Measurements from ENCODE around the gene LRRC25.
"Not testable (repeated sequence)": the region's sequence is repeated elsewhere in the genome, so short reads cannot be mapped to it uniquely, and the experiment has no call there.

The LRRC25 gene

GRCh38 chr19:18361646-18362045 lies 35.8 kb downstream of the LRRC25 start:
- Histone ChIP-seq H3K36me3 (ENCODE audit: insufficient read depth, low read length) (peaks cover 9% of the 10 kb centered on the region), H3K4me3 (ENCODE audit: low read length) (no peak overlapping the region), H3K4me1 (ENCODE audit: insufficient read depth, low read length) (peaks cover 18% of the 10 kb centered on the region), H2AFZ (ENCODE audit: low read depth, low read length) (no peak overlapping the region), H3K9me3 (ENCODE audit: low read length) (peaks cover 14% of the 10 kb centered on the region), H3K27me3 (ENCODE audit: insufficient read depth, low read length) (no peaks in the 10 kb centered on the region)

GRCh38 chr19:18357041-18357440 lies 40.4 kb downstream of the LRRC25 start:
- no peak overlapping the region for H3K4me3 ChIP-seq (ENCODE audit: low read length)
- peaks cover 14% of the 10 kb centered on the region for H3K9me3 ChIP-seq (ENCODE audit: low read length)
- no peaks in the 10 kb centered on the region for H3K4me1 ChIP-seq (ENCODE audit: insufficient read depth, low read length)
- peaks cover 9% of the 10 kb centered on the region for H3K36me3 ChIP-seq (ENCODE audit: insufficient read depth, low read length)
- H3K27me3 ChIP-seq (ENCODE audit: insufficient read depth, low read length) = no peaks in the 10 kb centered on the region
- no peak overlapping the region for H2AFZ ChIP-seq (ENCODE audit: low read depth, low read length)

DNA sequence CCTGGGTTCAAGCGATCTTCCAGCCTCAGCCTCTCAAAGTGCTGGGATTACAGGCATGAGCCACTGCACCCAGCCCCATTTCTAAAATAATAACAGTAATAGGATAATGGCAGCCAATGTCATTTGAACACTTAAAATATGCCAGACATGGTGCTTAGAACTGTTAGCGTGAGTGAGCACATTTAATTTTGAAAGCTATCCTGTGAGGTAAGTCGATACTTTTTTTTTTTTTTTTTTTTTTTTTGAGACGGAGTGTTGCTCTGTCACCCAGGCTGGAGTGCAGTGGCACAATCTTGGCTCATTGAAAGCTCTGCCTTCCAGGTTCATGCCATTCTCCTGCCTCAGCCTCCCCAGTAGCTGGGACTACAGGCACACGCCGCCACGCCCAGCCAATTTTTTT lies 42.7 kb downstream of the LRRC25 start:
- not testable (repeated sequence) for H3K4me3 ChIP-seq (ENCODE audit: low read length); H3K27me3 ChIP-seq (ENCODE audit: insufficient read depth, low read length); H3K36me3 ChIP-seq (ENCODE audit: insufficient read depth, low read length); H3K4me1 ChIP-seq (ENCODE audit: insufficient read depth, low read length); H2AFZ ChIP-seq (ENCODE audit: low read depth, low read length)
- peaks cover 14% of the 10 kb centered on the region for H3K9me3 ChIP-seq (ENCODE audit: low read length)

- Histone ChIP-seq H2AFZ (ENCODE audit: low read depth, low read length) (no peak overlapping the region), H3K4me3 (ENCODE audit: low read length) (no peak overlapping the region), H3K36me3 (ENCODE audit: insufficient read depth, low read length) (peaks cover 9% of the 10 kb centered on the region), H3K4me1 (ENCODE audit: insufficient read depth, low read length) (no peaks in the 10 kb centered on the region), H3K9me3 (ENCODE audit: low read length) (peaks cover 14% of the 10 kb centered on the region), H3K27me3 (ENCODE audit: insufficient read depth, low read length) (no peaks in the 10 kb centered on the region)
Observed at GRCh38 chr19:18353378-18354005, 43.9 kb downstream of the LRRC25 start.

- H2AFZ ChIP-seq (ENCODE audit: low read depth, low read length) = no peak overlapping the region
- H3K27me3 ChIP-seq (ENCODE audit: insufficient read depth, low read length) = no peaks in the 10 kb centered on the region
- H3K9me3 ChIP-seq (ENCODE audit: low read length) = no peaks in the 10 kb centered on the region
- no peaks in the 10 kb centered on the region for H3K4me1 ChIP-seq (ENCODE audit: insufficient read depth, low read length)
- H3K4me3 ChIP-seq (ENCODE audit: low read length) = no peak overlapping the region
- H3K36me3 ChIP-seq (ENCODE audit: insufficient read depth, low read length) = no peaks in the 10 kb centered on the region
Observed at GRCh38 chr19:18351544-18351943, 45.9 kb downstream of the LRRC25 start.

GRCh38 chr19:18350490-18350889 lies 46.9 kb downstream of the LRRC25 start:
- H3K36me3 ChIP-seq (ENCODE audit: insufficient read depth, low read length) = no peaks in the 10 kb centered on the region
- no peak overlapping the region for H3K4me3 ChIP-seq (ENCODE audit: low read length)
- H3K9me3 ChIP-seq (ENCODE audit: low read length) = no peaks in the 10 kb centered on the region
- no peaks in the 10 kb centered on the region for H3K4me1 ChIP-seq (ENCODE audit: insufficient read depth, low read length)
- no peaks in the 10 kb centered on the region for H3K27me3 ChIP-seq (ENCODE audit: insufficient read depth, low read length)
- H2AFZ ChIP-seq (ENCODE audit: low read depth, low read length) = no peak overlapping the region

DNA sequence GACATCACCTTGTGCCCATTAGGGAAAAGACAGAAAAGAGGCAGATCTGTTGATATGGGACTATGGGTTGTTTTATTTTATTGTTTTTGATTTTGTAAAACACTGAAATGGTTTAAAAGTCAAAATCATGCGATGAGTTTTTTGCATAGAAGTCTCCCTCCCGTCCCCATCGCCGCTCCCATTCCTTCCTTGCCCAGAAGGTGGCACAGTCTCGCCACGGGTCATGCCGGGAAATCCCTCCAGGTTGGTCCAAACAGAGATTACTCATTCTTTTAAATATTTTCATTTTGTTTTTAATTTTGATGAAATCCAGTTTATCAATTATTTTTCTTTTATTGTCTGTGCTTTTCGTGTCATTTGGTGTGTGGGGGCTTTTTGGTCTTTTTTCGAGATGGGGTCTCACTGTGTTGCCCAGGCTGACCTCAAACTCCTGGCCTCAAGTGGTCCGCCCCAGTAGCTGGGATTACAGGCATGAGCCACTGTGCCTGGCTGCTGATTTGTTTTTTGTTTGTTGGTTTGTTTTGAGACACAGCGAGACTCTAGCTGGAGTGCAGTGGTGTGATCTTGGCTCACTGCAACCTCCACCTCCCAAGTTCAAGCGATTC lies 47.8 kb downstream of the LRRC25 start:
- Histone ChIP-seq H3K4me1 (ENCODE audit: insufficient read depth, low read length) (peaks cover 7% of the 10 kb centered on the region), H2AFZ (ENCODE audit: low read depth, low read length) (no peak overlapping the region), H3K36me3 (ENCODE audit: insufficient read depth, low read length) (no peaks in the 10 kb centered on the region), H3K4me3 (ENCODE audit: low read length) (no peak overlapping the region), H3K27me3 (ENCODE audit: insufficient read depth, low read length) (no peaks in the 10 kb centered on the region), H3K9me3 (ENCODE audit: low read length) (no peaks in the 10 kb centered on the region)

- peaks cover 14% of the 10 kb centered on the region for H3K4me1 ChIP-seq (ENCODE audit: insufficient read depth, low read length)
- H3K36me3 ChIP-seq (ENCODE audit: insufficient read depth, low read length); H3K4me3 ChIP-seq (ENCODE audit: low read length); H3K9me3 ChIP-seq (ENCODE audit: low read length); H3K27me3 ChIP-seq (ENCODE audit: insufficient read depth, low read length); H2AFZ ChIP-seq (ENCODE audit: low read depth, low read length): not testable (repeated sequence)
Observed at GRCh38 chr19:18348818-18349339, 48.5 kb downstream of the LRRC25 start.

GRCh38 chr19:18348171-18348570 lies 49.3 kb downstream of the LRRC25 start:
- H2AFZ ChIP-seq (ENCODE audit: low read depth, low read length) = no peak overlapping the region
- H3K4me1 ChIP-seq (ENCODE audit: insufficient read depth, low read length) = peaks cover 16% of the 10 kb centered on the region
- H3K4me3 ChIP-seq (ENCODE audit: low read length) = no peak overlapping the region
- no peaks in the 10 kb centered on the region for H3K36me3 ChIP-seq (ENCODE audit: insufficient read depth, low read length)
- H3K27me3 ChIP-seq (ENCODE audit: insufficient read depth, low read length) = no peaks in the 10 kb centered on the region
- no peaks in the 10 kb centered on the region for H3K9me3 ChIP-seq (ENCODE audit: low read length)

- no peaks in the 10 kb centered on the region for H3K9me3 ChIP-seq (ENCODE audit: low read length)
- no peak overlapping the region for H2AFZ ChIP-seq (ENCODE audit: low read depth, low read length)
- no peaks in the 10 kb centered on the region for H3K27me3 ChIP-seq (ENCODE audit: insufficient read depth, low read length)
- H3K36me3 ChIP-seq (ENCODE audit: insufficient read depth, low read length) = no peaks in the 10 kb centered on the region
- no peak overlapping the region for H3K4me3 ChIP-seq (ENCODE audit: low read length)
- H3K4me1 ChIP-seq (ENCODE audit: insufficient read depth, low read length) = peaks cover 20% of the 10 kb centered on the region
Observed at GRCh38 chr19:18346091-18346490, 51.3 kb downstream of the LRRC25 start.

DNA sequence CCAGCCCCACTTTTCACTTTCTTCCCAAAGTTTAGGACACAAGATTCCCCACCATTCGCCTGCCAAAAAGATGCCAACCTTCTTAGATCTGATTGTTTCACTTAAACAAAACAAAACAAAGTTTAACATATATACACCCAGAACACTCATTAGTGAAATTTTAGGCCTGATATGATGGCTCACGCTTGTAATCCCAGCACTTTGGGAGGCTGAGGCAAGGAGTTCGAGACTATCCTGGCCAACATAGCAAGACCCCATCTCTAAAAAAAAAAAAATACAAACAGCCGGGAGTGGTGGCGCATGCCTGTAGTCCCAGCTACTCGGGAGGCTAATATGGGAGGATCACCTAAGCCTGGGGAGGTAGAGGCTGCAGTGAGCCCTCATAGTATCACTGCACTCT lies 52.1 kb downstream of the LRRC25 start:
- Histone ChIP-seq H3K9me3 (ENCODE audit: low read length) (no peaks in the 10 kb centered on the region), H2AFZ (ENCODE audit: low read depth, low read length) (no peak overlapping the region), H3K36me3 (ENCODE audit: insufficient read depth, low read length) (no peaks in the 10 kb centered on the region), H3K27me3 (ENCODE audit: insufficient read depth, low read length) (no peaks in the 10 kb centered on the region), H3K4me3 (ENCODE audit: low read length) (no peak overlapping the region), H3K4me1 (ENCODE audit: insufficient read depth, low read length) (peaks cover 24% of the 10 kb centered on the region)

DNA sequence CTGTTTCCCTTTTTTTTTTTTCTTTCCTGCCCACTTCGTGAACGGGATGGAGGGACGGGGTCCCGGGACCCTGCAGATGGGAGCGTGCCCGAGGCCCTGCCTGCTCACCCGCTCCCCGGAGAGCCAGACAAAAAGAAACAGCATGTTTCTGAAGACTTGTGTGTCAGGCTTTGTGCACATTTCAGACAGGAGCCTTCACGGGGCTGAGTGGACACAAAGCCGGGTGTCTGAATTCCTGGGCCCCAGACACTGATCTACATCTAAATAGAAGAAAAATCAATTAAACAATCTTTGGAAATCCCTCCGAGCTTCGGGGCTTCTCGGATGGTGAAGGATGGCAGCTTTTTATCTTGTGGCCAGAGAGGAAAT lies 52.9 kb downstream of the LRRC25 start:
- no peaks in the 10 kb centered on the region for H3K9me3 ChIP-seq (ENCODE audit: low read length)
- no peak overlapping the region for H3K4me3 ChIP-seq (ENCODE audit: low read length)
- no peaks in the 10 kb centered on the region for H3K27me3 ChIP-seq (ENCODE audit: insufficient read depth, low read length)
- H3K4me1 ChIP-seq (ENCODE audit: insufficient read depth, low read length) = peaks cover 24% of the 10 kb centered on the region
- no peak overlapping the region for H2AFZ ChIP-seq (ENCODE audit: low read depth, low read length)
- H3K36me3 ChIP-seq (ENCODE audit: insufficient read depth, low read length) = no peaks in the 10 kb centered on the region

DNA sequence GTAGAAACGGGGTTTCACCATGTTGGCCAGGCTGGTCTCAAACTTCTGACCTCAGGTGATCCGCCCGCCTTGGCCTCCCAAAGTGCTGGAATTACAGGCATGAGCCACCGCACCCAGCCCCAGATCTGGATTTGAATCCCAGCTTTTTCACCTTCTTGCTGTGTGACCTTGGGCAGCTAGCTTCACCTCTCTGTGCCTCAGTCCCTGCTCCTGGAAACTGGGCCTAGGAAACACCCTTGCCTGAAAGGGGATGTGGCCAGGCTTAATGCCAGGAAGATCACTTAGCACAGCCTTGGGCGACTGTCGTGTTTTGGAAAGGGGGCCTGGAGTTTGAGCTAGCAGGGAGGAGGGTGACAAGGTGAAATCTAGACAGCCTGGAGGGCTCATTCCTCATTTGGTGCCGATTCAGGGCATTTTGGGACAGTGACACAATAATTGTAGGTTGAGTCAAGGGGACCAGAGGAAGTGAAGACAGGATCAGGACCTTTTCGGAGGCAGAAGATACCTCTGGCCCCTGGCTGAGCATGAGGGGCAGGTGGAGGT lies 55.3 kb downstream of the LRRC25 start:
- Histone ChIP-seq H3K4me3 (ENCODE audit: low read length) (no peak overlapping the region), H2AFZ (ENCODE audit: low read depth, low read length) (no peak overlapping the region), H3K9me3 (ENCODE audit: low read length) (no peaks in the 10 kb centered on the region), H3K27me3 (ENCODE audit: insufficient read depth, low read length) (no peaks in the 10 kb centered on the region), H3K4me1 (ENCODE audit: insufficient read depth, low read length) (peaks cover 24% of the 10 kb centered on the region), H3K36me3 (ENCODE audit: insufficient read depth, low read length) (no peaks in the 10 kb centered on the region)
